ENCODE measurements around the gene TMEM179B. TPM values are rescaled to one million over a fixed set of nuclear protein-coding genes. Genes with fewer than 3 reads are reported as not detected.
"Not testable (repeated sequence)": the region's sequence is repeated elsewhere in the genome, so short reads cannot be mapped to it uniquely, and the experiment has no call there.

The TMEM179B gene
- total RNA-seq, result 10 to 100 TPM; 38.8 to 98.2 (median 56.2) TPM

GRCh38 chr11:62787005-62787759, at the start of gene TMEM179B:
TMEM179B (plus strand) TSS chr11:62787402; CDS start chr11:62787432, 30 bp downstream.
- Histone ChIP-seq H3K27ac (peak within 1 kb of the TSS; percentile 89 to 98 (median 94)), H3K36me3 (peaks cover 0 to 37% (median 11%) of the 10 kb centered on the region in 4 donors), H3K4me3 (peak within 1 kb of the TSS; percentile 85 to 99 (median 93)), H3K4me1 (peaks cover 36 to 54% (median 40%) of the 10 kb centered on the region in 4 donors), H3K9me3 (no peaks in the 10 kb centered on the region), H3K27me3 (no peaks in the 10 kb centered on the region)
- ATAC-seq (ENCODE audit: low FRiP score in 2 of 2) (peak; percentile 92 to 95), DNase-seq (peak; percentile 98 to 100)
- 0 to 3% methylated on average over 3 to 18 of the region's 88 CpGs for WGBS, 2 donors
- peak in 1 of 4 donors; percentile 69 for TF ChIP-seq EP300 (IDR thresholded peaks at IDR 0.05)
- peak; percentile 74 to 99 (median 95) for TF ChIP-seq POLR2A (IDR thresholded peaks at IDR 0.05)
- TF ChIP-seq POLR2AphosphoS5 (IDR thresholded peaks at IDR 0.05), result peak; percentile 99 to 100
- peak in 5 of 6 experiments; percentile 24 to 77 (median 48) for TF ChIP-seq CTCF (IDR thresholded peaks at IDR 0.05)

- H3K4me1 ChIP-seq, result peaks cover 5 to 13% (median 8%) of the 10 kb centered on the region in 4 donors
- DNase-seq (no peak), ATAC-seq (ENCODE audit: low FRiP score in 2 of 2) (no peak)
- H3K27ac ChIP-seq, result no peak overlapping the region
- TF ChIP-seq EP300 (IDR thresholded peaks at IDR 0.05) (no peak), CTCF (IDR thresholded peaks at IDR 0.05) (no peak), POLR2A (IDR thresholded peaks at IDR 0.05) (no peak)
- no peak overlapping the region for H3K4me3 ChIP-seq
- H3K27me3 ChIP-seq, result no peaks in the 10 kb centered on the region
- 80 to 90% methylated on average over 9 of the region's 9 CpGs for WGBS, 2 donors
- no peaks in the 10 kb centered on the region for H3K9me3 ChIP-seq
- peaks cover 0 to 15% (median 3%) of the 10 kb centered on the region in 4 donors for H3K36me3 ChIP-seq
Measured at GRCh38 chr11:62747475-62748160, 39.6 kb upstream of the TMEM179B start.

- 95% methylated on average over 5 of the region's 5 CpGs for whole genome bisulfite sequencing, 2 donors
- DNase-seq; ATAC-seq (ENCODE audit: low FRiP score in 2 of 2); H3K4me3 ChIP-seq; H3K27ac ChIP-seq; H3K27me3 ChIP-seq; H3K9me3 ChIP-seq: not testable (repeated sequence)
- Histone ChIP-seq H3K4me1 (peaks cover 16 to 29% (median 22%) of the 10 kb centered on the region in 4 donors), H3K36me3 (peaks cover 0 to 17% (median 4%) of the 10 kb centered on the region in 4 donors)
Measured at GRCh38 chr11:62749931-62750330, 37.3 kb upstream of the TMEM179B start.

DNA sequence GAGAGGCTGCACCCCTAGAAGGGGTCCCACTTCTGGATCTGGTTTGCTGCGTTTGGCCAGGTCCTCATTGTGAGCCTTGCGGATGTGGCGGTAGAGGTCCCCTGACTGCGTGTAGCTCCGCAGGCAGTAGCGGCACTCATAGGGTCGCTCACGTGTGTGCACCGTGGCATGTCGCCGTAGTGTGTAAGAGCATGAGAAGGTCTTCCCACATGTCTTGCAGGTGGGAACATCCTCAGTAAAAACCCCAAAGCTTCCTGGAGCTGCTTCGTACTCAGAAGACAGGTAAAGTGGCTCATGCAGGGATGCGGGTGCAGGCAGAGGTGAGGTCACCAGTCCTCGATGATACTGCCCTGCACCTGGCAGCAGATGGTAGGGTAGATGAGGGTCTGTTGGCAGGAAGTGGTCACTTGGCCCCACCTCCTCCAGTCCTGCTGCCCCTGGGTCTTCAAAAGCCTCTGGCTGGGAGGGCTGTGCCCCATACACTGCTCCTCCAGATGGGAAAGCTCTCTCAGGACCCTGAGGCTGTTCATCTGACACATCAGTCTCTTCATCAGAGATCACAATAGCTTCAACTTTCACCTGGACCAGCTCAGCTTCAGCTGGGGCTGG, 34.9 kb upstream of the TMEM179B start:
- Histone ChIP-seq H3K4me3 (no peak overlapping the region), H3K27ac (peak overlapping the region in 3 of 4 donors; percentile 87 to 91 (median 91)), H3K9me3 (no peaks in the 10 kb centered on the region), H3K4me1 (peaks cover 16 to 30% (median 22%) of the 10 kb centered on the region in 4 donors), H3K27me3 (no peaks in the 10 kb centered on the region), H3K36me3 (peaks cover 0 to 17% (median 4%) of the 10 kb centered on the region in 4 donors)
- DNase-seq (no peak), ATAC-seq (ENCODE audit: low FRiP score in 2 of 2) (no peak)
- TF ChIP-seq CTCF (IDR thresholded peaks at IDR 0.05), result no peak
- no peak for TF ChIP-seq POLR2A (IDR thresholded peaks at IDR 0.05)
- TF ChIP-seq EP300 (IDR thresholded peaks at IDR 0.05), result no peak
- TF ChIP-seq POLR2AphosphoS5 (IDR thresholded peaks at IDR 0.05), result no peak
- WGBS, 2 donors, result 95 to 100% methylated on average over 11 to 14 of the region's 14 CpGs

All from upper lobe of left lung (tissue), 6 donors.